Activated B cell treated with CpG ODN at 0.5 μM for 24 hours (primary cell): ENCODE results near the gene ALDOB. TPM values are rescaled to one million over a fixed set of nuclear protein-coding genes. Genes with fewer than 3 reads are reported as not detected.

ENCODE experiments used
- ATAC-seq: fragments of 200-7000 bp; cut with Tn5 transposase; one replicate; pipeline ENCODE4 v1.10.0; 2021; ENCODE audit warnings: low read depth, mild to moderate bottlenecking, moderate library complexity
- CTCF ChIA-PET: fragments of 350-600 bp; sonication (Branson Sonifier 250); formaldehyde crosslinking; loops from one replicate; lab custom pipeline; 2021; ENCODE audit warnings: antibody characterized with exemption; lab: Charles Lee
- POLR2A ChIA-PET: fragments of 350-600 bp; sonication (Branson Sonifier 250); formaldehyde crosslinking; loops from one replicate; lab custom pipeline; 2021; ENCODE audit warnings: antibody characterized with exemption; lab: Charles Lee
- DNase-seq: peaks from one replicate; pipeline ENCODE4 v3.0.0; 2022
- H3K27ac Mint-ChIP-seq: one replicate; pipeline ENCODE4 v1.8.0; 2020; ENCODE audit warnings: mixed read lengths
- H3K27me3 Mint-ChIP-seq: one replicate; pipeline ENCODE4 v1.8.0; 2021; ENCODE audit warnings: mixed read lengths
- H3K36me3 Mint-ChIP-seq: one replicate; pipeline ENCODE4 v1.8.0; 2021; ENCODE audit warnings: low read depth, mixed read lengths
- H3K4me1 Mint-ChIP-seq: one replicate; pipeline ENCODE4 v1.8.0; 2021; ENCODE audit warnings: mixed read lengths
- H3K4me3 Mint-ChIP-seq: one replicate; pipeline ENCODE4 v1.8.0; 2020; ENCODE audit warnings: mild to moderate bottlenecking, mixed read lengths
- H3K9me3 Mint-ChIP-seq: one replicate; pipeline ENCODE4 v1.8.0; 2020; ENCODE audit warnings: mixed read lengths
- intact Hi-C: fragments of 100-400 bp; cut with micrococcal nuclease; formaldehyde crosslinking; loops from one replicate; pipeline ENCODE4 v1.15.1; 2024
- total RNA-seq: library from RNA; stranded (reverse); gene quantifications from 2 replicates; pipeline ENCODE4 v1.2.3, GENCODE V29; 2022
- TF ChIP-seq, protein P1 (sequence below): fragments of 200-600 bp; IDR thresholded peaks from one replicate; pipeline ENCODE4 v1.8.0; 2022; ENCODE audit warnings: antibody characterized with exemption, mild to moderate bottlenecking

Gene ALDOB
- total RNA-seq, 1 donor from 2014 or later = not detected

DNA sequence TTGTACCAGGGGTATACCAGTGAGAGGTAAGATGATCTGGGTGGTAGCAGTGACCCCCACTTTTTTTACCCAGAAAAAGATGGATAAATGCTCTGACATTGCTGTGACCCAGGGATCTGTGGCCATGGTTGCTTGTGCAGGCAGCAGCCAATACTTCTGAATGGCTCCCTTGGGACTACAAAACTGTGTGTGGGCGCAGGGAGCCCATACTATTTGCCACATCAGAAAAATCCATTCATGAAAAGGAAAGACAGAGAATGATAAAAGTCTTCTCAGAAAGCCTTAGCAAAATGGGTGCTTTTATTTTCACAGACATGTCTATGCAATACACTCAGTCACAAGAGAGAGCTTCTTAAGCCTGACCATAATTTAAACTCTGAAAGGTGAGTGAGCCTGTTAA, 37.3 kb upstream of the ALDOB start:
- Mint-ChIP-seq H3K36me3 (no peaks in the 10 kb centered on the region), H3K4me1 (no peaks in the 10 kb centered on the region), H3K9me3 (no peaks in the 10 kb centered on the region), H3K27ac (no peak overlapping the region), H3K4me3 (no peak overlapping the region), H3K27me3 (peaks cover 38% of the 10 kb centered on the region)
- TF ChIP-seq, protein P1, sequence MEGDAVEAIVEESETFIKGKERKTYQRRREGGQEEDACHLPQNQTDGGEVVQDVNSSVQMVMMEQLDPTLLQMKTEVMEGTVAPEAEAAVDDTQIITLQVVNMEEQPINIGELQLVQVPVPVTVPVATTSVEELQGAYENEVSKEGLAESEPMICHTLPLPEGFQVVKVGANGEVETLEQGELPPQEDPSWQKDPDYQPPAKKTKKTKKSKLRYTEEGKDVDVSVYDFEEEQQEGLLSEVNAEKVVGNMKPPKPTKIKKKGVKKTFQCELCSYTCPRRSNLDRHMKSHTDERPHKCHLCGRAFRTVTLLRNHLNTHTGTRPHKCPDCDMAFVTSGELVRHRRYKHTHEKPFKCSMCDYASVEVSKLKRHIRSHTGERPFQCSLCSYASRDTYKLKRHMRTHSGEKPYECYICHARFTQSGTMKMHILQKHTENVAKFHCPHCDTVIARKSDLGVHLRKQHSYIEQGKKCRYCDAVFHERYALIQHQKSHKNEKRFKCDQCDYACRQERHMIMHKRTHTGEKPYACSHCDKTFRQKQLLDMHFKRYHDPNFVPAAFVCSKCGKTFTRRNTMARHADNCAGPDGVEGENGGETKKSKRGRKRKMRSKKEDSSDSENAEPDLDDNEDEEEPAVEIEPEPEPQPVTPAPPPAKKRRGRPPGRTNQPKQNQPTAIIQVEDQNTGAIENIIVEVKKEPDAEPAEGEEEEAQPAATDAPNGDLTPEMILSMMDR = no peak
- ATAC-seq = no peak
- ChIA-PET POLR2A (no interaction called here), CTCF (interaction anchor here (2.0 kb wide), 1 partner anchor 24 kb away, joined by 5 read pairs; no protein-coding TSS in a partner anchor)
- DNase-seq = no peak
- intact Hi-C loops = no loop called here

DNA sequence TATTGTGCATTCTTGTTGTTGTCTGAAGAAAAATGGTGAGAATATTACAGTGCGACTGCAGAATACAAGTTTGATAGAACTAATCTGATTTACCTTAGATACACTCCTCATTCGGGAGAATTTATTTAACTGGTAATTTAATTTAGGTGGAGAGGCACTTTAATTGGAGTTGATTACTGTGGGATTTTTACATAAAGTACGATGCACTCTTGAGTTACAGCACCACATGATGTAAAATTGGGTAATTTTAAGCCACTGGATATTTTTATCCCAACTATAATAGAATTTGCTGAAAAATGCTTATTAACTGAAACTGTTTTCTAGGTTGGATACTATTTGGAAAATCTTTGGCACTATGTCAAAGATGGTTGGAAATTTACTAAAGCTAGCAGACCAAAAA, 35.4 kb upstream of the ALDOB start:
- Mint-ChIP-seq H3K4me3 (no peak overlapping the region), H3K9me3 (no peaks in the 10 kb centered on the region), H3K4me1 (no peaks in the 10 kb centered on the region), H3K36me3 (no peaks in the 10 kb centered on the region), H3K27ac (no peak overlapping the region), H3K27me3 (peaks cover 33% of the 10 kb centered on the region)
- TF ChIP-seq, protein P1 = no peak
- intact Hi-C loops = no loop called here
- ChIA-PET POLR2A (no interaction called here), CTCF (no interaction called here)
- DNase-seq (no peak), ATAC-seq (no peak)

GRCh38 chr9:101470021-101470420, 34.4 kb upstream of the ALDOB start:
- H3K36me3 Mint-ChIP-seq = no peaks in the 10 kb centered on the region
- ChIA-PET POLR2A (no interaction called here), CTCF (no interaction called here)
- no peak for DNase-seq
- H3K27ac Mint-ChIP-seq = no peak overlapping the region
- TF ChIP-seq, protein P1 = no peak
- no peak for ATAC-seq
- H3K4me1 Mint-ChIP-seq = no peaks in the 10 kb centered on the region
- H3K27me3 Mint-ChIP-seq = peaks cover 31% of the 10 kb centered on the region
- intact Hi-C loops = no loop called here
- no peaks in the 10 kb centered on the region for H3K9me3 Mint-ChIP-seq
- H3K4me3 Mint-ChIP-seq = no peak overlapping the region

GRCh38 chr9:101469026-101469425, 33.5 kb upstream of the ALDOB start:
- ChIA-PET CTCF (interaction anchor here (0.9 kb wide), 1 partner anchor 8 kb away, joined by 3 read pairs; no protein-coding TSS in a partner anchor), POLR2A (no interaction called here)
- ATAC-seq (no peak), DNase-seq (no peak)
- Mint-ChIP-seq H3K36me3 (no peaks in the 10 kb centered on the region), H3K27ac (no peak overlapping the region), H3K27me3 (peaks cover 28% of the 10 kb centered on the region), H3K9me3 (no peaks in the 10 kb centered on the region), H3K4me1 (no peaks in the 10 kb centered on the region), H3K4me3 (no peak overlapping the region)
- intact Hi-C loops = no loop called here
- TF ChIP-seq, protein P1 = no peak

DNA sequence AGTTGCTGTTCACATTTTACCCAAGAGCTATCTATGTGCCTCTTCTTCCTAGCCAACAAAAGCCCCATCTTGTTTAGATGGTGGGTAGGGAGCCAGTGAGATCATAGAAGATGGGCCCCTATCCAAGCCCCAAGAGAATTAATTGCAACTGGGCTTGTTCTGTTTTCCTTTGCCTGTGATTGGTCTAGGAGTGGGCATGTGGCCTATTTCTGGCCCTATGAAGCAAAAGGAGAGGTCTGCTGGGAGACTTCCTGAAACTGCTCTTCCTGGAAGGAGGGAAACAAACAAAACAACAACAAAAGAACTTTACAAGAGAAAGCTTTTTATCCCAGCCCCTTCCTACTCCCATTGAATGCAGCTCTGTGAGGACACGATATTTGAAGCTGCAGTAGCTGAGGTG, 32.5 kb upstream of the ALDOB start:
- POLR2A ChIA-PET = no interaction called here
- Mint-ChIP-seq H3K27ac (no peak overlapping the region), H3K4me3 (no peak overlapping the region), H3K27me3 (peaks cover 28% of the 10 kb centered on the region), H3K9me3 (no peaks in the 10 kb centered on the region), H3K36me3 (no peaks in the 10 kb centered on the region), H3K4me1 (no peaks in the 10 kb centered on the region)
- CTCF ChIA-PET = no interaction called here
- DNase-seq = no peak
- intact Hi-C loops = no loop called here
- no peak for ATAC-seq
- TF ChIP-seq, protein P1 = no peak
